SK-N-SH (cell line): Measurements from ENCODE around the gene GPLD1. TPM values are rescaled to one million over a fixed set of nuclear protein-coding genes. Genes with fewer than 3 reads are reported as not detected.

Experiments used
- CTCF ChIA-PET: fragments of 300-600, 350-600 bp; formaldehyde crosslinking; extraction: SDS; loops from one replicate; lab custom pipeline; 2021; lab: Yijun Ruan, JAX
- POLR2A ChIA-PET: fragments of 350-600 bp; sonication (Branson Sonifier 250); formaldehyde crosslinking; extraction: SDS; loops from one replicate; lab custom pipeline; 2020; ENCODE audit warnings: antibody characterized with exemption, inconsistent platforms; lab: Yijun Ruan, JAX
- DNase-seq: peaks from one replicate; pipeline ENCODE4 v3.0.0; 2012
- H2AFZ ChIP-seq: fragments of 200-600 bp; sonication (generic); 2 replicates; pipeline ENCODE4 v1.8.1; 2016; ENCODE audit warnings: antibody characterized with exemption, mild to moderate bottlenecking, low read depth
- H3F3A ChIP-seq: fragments of 200-600 bp; sonication (generic); replicated peaks from 2 replicates; pipeline ENCODE3; 2016; ENCODE audit warnings: antibody characterized with exemption, mild to moderate bottlenecking; ENCODE audit not compliant: insufficient read depth
- H3K27ac ChIP-seq, 2 experiments: fragments of 200-500 bp in 1 of 2; fragments of 200-600 bp in 1 of 2; sonication (Bioruptor generic) in 1 of 2; sonication (generic), shearing (Covaris generic) in 1 of 2; 2 replicates each; pipeline versions ENCODE4 v1.5.1 to v1.6.1; 2014 to 2016; ENCODE audit warnings: low read depth in 2 of 2, inconsistent platforms in 1 of 2, low read length in 1 of 2, mild to moderate bottlenecking in 1 of 2, mixed read lengths in 1 of 2
- H3K27me3 ChIP-seq: fragments of 200-600 bp; sonication (generic), shearing (Covaris generic); 2 replicates; pipeline ENCODE4 v1.6.1; 2016; ENCODE audit warnings: mixed run types; ENCODE audit not compliant: insufficient read depth
- H3K36me3 ChIP-seq, 2 experiments: fragments of 200-500 bp in 1 of 2; fragments of 200-600 bp in 1 of 2; sonication (Bioruptor generic) in 1 of 2; sonication (generic) in 1 of 2; replicated peaks in 1 of 2; 2 replicates each; pipeline versions ENCODE3 to v1.5.1; 2014 to 2016; ENCODE audit warnings: low read length in 1 of 2, mild to moderate bottlenecking in 1 of 2; ENCODE audit not compliant: insufficient read depth in 2 of 2, control insufficient read depth in 1 of 2
- H3K4me1 ChIP-seq, 2 experiments: fragments of 200-500 bp in 1 of 2; fragments of 200-600 bp in 1 of 2; sonication (Bioruptor generic) in 1 of 2; sonication (generic), shearing (Covaris generic) in 1 of 2; 2 replicates each; pipeline versions ENCODE4 v1.5.1 to v1.6.1; 2014 to 2016; ENCODE audit warnings: low read depth in 1 of 2, low read length in 1 of 2, mixed run types in 1 of 2; ENCODE audit not compliant: insufficient read depth in 2 of 2, control insufficient read depth in 1 of 2
- H3K4me2 ChIP-seq: fragments of 200-600 bp; sonication (generic), shearing (Covaris generic); 2 replicates; pipeline ENCODE4 v1.6.1; 2017; ENCODE audit warnings: mixed run types
- H3K4me3 ChIP-seq, 2 experiments: fragments of 200-500 bp in 1 of 2; fragments of 200-600 bp in 1 of 2; sonication (Bioruptor generic) in 1 of 2; sonication (generic), shearing (Covaris generic) in 1 of 2; 2 replicates each; pipeline versions ENCODE4 v1.5.1 to v1.8.1; 2014 to 2016; ENCODE audit warnings: low read depth in 2 of 2, inconsistent platforms in 1 of 2, low read length in 1 of 2, mild to moderate bottlenecking in 1 of 2, mixed read lengths in 1 of 2, moderate library complexity in 1 of 2
- H3K79me2 ChIP-seq: fragments of 200-600 bp; sonication (generic); 2 replicates; pipeline ENCODE4 v1.8.1; 2017; ENCODE audit warnings: mild to moderate bottlenecking; ENCODE audit not compliant: insufficient read depth
- H3K9ac ChIP-seq: fragments of 200-600 bp; sonication (generic); 2 replicates; pipeline ENCODE4 v1.6.1; 2017; ENCODE audit warnings: mixed run types
- H3K9me2 ChIP-seq: fragments of 200-600 bp; sonication (generic); 2 replicates; pipeline ENCODE4 v1.6.1; 2017; ENCODE audit warnings: mixed run types
- H3K9me3 ChIP-seq: fragments of 200-600 bp; sonication (generic); 2 replicates; pipeline ENCODE4 v1.6.1; 2017; ENCODE audit warnings: mixed run types, mild to moderate bottlenecking, moderate library complexity
- H4K20me1 ChIP-seq: fragments of 200-600 bp; sonication (generic); 2 replicates; pipeline ENCODE4 v1.6.1; 2017; ENCODE audit warnings: mild to moderate bottlenecking, mixed run types; ENCODE audit not compliant: insufficient read depth
- ELF1 ChIP-seq: IDR thresholded peaks from 2 replicates; pipeline ENCODE4 v1.4.0; 2012
- EP300 ChIP-seq, 2 experiments: IDR thresholded peaks; 2 replicates each; pipeline versions ENCODE4 v1.4.0 to v1.6.1; 2012; ENCODE audit warnings: borderline replicate concordance in 1 of 2, low read depth in 1 of 2, low read length in 1 of 2
- EZH2phosphoT487 ChIP-seq: fragments of 200-600 bp; sonication (generic); IDR thresholded peaks from 2 replicates; pipeline ENCODE4 v1.6.1; 2017; ENCODE audit warnings: low read depth, mixed run types, mild to moderate bottlenecking, antibody characterized with exemption, moderate library complexity, borderline replicate concordance
- FOXJ3 ChIP-seq: sonication (generic); formaldehyde crosslinking; IDR thresholded peaks from 2 replicates; pipeline ENCODE4 v1.5.1; 2020; ENCODE audit warnings: mild to moderate bottlenecking, missing genetic modification reagents
- GABPA ChIP-seq: IDR thresholded peaks from 2 replicates; pipeline ENCODE4 v1.4.0; 2012; ENCODE audit warnings: low read depth, mild to moderate bottlenecking
- IRF3 ChIP-seq: fragments of 150-350 bp; IDR thresholded peaks from 2 replicates; pipeline ENCODE4 v1.6.1; 2016; ENCODE audit warnings: mild to moderate bottlenecking, low read depth, low read length
- MEF2A ChIP-seq: IDR thresholded peaks from 2 replicates; pipeline ENCODE4 v1.4.0; 2012; ENCODE audit warnings: low read depth, borderline replicate concordance
- NFIC ChIP-seq: IDR thresholded peaks from 2 replicates; pipeline ENCODE4 v1.4.0; 2012; ENCODE audit warnings: borderline replicate concordance
- NRF1 ChIP-seq: IDR thresholded peaks from 2 replicates; pipeline ENCODE4 v1.6.1; 2012; ENCODE audit warnings: low read depth, mild to moderate bottlenecking, low read length
- POLR2AphosphoS5 ChIP-seq: IDR thresholded peaks from 2 replicates; pipeline ENCODE4 v1.6.1; 2012; ENCODE audit warnings: low read depth, low read length
- RAD21 ChIP-seq: IDR thresholded peaks from 2 replicates; pipeline ENCODE4 v1.6.1; 2012; ENCODE audit warnings: mild to moderate bottlenecking, low read length
- RFX5 ChIP-seq: IDR thresholded peaks from 2 replicates; pipeline ENCODE4 v1.6.1; 2012; ENCODE audit warnings: mild to moderate bottlenecking, improper control_type of control experiment, low read length
- RXRA ChIP-seq: IDR thresholded peaks from 2 replicates; pipeline ENCODE4 v1.4.0; 2012; ENCODE audit warnings: low read depth, mild to moderate bottlenecking, borderline replicate concordance
- SIN3A ChIP-seq: IDR thresholded peaks from 2 replicates; pipeline ENCODE4 v1.6.1; 2012; ENCODE audit warnings: low read depth, mild to moderate bottlenecking, low read length, moderate library complexity, borderline replicate concordance
- ZBTB33 ChIP-seq: IDR thresholded peaks from 2 replicates; pipeline ENCODE4 v1.4.0; 2012; ENCODE audit warnings: low read depth, borderline replicate concordance
- WGBS: methylation state at CpG from one replicate; pipeline ENCODE4 v1.1.6; 2017; ENCODE audit warnings: low lambda C conversion rate; 5-methylcytosine and 5-hydroxymethylcytosine counted together
- polyA plus RNA-seq, 3 experiments: library from polyadenylated mRNA; depleted of rRNA; stranded (reverse); fragments of >200 nt; gene quantifications; 2 replicates each; pipeline ENCODE4 v1.2.3, GENCODE V29; 2012
- TF ChIP-seq, protein P1 (sequence below): IDR thresholded peaks from 2 replicates; pipeline ENCODE4 v1.4.0; 2012; ENCODE audit warnings: low read depth
- TF ChIP-seq, protein P2 (sequence below): IDR thresholded peaks from 2 replicates; pipeline ENCODE4 v1.6.1; 2012; ENCODE audit warnings: mild to moderate bottlenecking, low read depth, low read length, moderate library complexity

Gene GPLD1
- polyA plus RNA-seq, 1 of the 3 experiments (the other 2 are of a cell fraction): 0.94 TPM

DNA sequence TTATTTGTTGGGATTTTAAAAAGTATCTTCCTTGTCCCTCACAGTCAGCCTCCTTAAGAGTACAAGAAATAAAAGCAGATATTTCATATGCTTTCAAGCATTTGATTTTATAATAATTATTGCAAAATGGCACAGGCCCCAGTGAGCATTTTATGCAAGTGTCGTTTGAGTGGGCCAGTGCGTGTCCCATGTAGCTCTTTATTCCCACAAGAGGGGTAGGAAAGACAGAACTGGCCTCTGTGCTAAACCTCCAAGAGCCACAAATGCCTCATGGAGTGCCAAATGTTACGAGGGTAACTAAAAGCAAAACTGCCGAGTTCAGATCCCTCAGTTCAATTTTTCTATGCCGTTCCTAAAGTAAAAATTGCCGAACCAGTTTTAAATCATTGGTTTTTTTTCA is 12.7 kb downstream of the GPLD1 start:
- 86% methylated on average over 6 of the region's 6 CpGs for WGBS
- no peak overlapping the region for H3K4me3 ChIP-seq
- no peak overlapping the region for H3K4me2 ChIP-seq
- no peak overlapping the region for H2AFZ ChIP-seq
- no peaks in the 10 kb centered on the region for H3K9me3 ChIP-seq
- TF ChIP-seq POLR2AphosphoS5: no peak
- TF ChIP-seq, protein P1, sequence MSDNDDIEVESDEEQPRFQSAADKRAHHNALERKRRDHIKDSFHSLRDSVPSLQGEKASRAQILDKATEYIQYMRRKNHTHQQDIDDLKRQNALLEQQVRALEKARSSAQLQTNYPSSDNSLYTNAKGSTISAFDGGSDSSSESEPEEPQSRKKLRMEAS: no peak
- TF ChIP-seq MEF2A: no peak
- TF ChIP-seq RXRA: no peak
- TF ChIP-seq RFX5: no peak
- TF ChIP-seq RAD21: no peak
- TF ChIP-seq ELF1: no peak
- TF ChIP-seq, protein P2, sequence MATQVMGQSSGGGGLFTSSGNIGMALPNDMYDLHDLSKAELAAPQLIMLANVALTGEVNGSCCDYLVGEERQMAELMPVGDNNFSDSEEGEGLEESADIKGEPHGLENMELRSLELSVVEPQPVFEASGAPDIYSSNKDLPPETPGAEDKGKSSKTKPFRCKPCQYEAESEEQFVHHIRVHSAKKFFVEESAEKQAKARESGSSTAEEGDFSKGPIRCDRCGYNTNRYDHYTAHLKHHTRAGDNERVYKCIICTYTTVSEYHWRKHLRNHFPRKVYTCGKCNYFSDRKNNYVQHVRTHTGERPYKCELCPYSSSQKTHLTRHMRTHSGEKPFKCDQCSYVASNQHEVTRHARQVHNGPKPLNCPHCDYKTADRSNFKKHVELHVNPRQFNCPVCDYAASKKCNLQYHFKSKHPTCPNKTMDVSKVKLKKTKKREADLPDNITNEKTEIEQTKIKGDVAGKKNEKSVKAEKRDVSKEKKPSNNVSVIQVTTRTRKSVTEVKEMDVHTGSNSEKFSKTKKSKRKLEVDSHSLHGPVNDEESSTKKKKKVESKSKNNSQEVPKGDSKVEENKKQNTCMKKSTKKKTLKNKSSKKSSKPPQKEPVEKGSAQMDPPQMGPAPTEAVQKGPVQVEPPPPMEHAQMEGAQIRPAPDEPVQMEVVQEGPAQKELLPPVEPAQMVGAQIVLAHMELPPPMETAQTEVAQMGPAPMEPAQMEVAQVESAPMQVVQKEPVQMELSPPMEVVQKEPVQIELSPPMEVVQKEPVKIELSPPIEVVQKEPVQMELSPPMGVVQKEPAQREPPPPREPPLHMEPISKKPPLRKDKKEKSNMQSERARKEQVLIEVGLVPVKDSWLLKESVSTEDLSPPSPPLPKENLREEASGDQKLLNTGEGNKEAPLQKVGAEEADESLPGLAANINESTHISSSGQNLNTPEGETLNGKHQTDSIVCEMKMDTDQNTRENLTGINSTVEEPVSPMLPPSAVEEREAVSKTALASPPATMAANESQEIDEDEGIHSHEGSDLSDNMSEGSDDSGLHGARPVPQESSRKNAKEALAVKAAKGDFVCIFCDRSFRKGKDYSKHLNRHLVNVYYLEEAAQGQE: no peak
- no peak for TF ChIP-seq EZH2phosphoT487
- TF ChIP-seq NFIC: no peak
- no peak for TF ChIP-seq EP300 (IDR thresholded peaks at IDR 0.05; ENCODE audit: borderline replicate concordance in 1 of 2, low read depth in 1 of 2, low read length in 1 of 2)
- TF ChIP-seq IRF3: no peak
- TF ChIP-seq FOXJ3: no peak
- no peak for TF ChIP-seq NRF1
- no peak for TF ChIP-seq SIN3A
- no peak for TF ChIP-seq ZBTB33
- no peak for TF ChIP-seq GABPA
- H3K27ac ChIP-seq: no peak overlapping the region
- H3K4me1 ChIP-seq: no peaks in the 10 kb centered on the region
- ChIA-PET CTCF (interaction anchor here (3.5 kb wide), 1 partner anchor 18 kb away, joined by 20 read pairs; the partner anchor contains the start of gene ALDH5A1), POLR2A (no interaction called here)
- DNase-seq: no peak
- no peaks in the 10 kb centered on the region for H4K20me1 ChIP-seq
- H3K36me3 ChIP-seq: no peaks in the 10 kb centered on the region
- no peaks in the 10 kb centered on the region for H3K27me3 ChIP-seq
- H3K79me2 ChIP-seq: no peaks in the 10 kb centered on the region
- no peaks in the 10 kb centered on the region for H3F3A ChIP-seq
- H3K9ac ChIP-seq: no peak overlapping the region
- H3K9me2 ChIP-seq: no peaks in the 10 kb centered on the region
